ENCODE measurements around the gene TMEM132D. TPM values are rescaled to one million over a fixed set of nuclear protein-coding genes. Genes with fewer than 3 reads are reported as not detected.

Gene TMEM132D
- total and polyA plus RNA-seq, 4 donors, result 0.01 to 0.14 (median 0.08) TPM

DNA sequence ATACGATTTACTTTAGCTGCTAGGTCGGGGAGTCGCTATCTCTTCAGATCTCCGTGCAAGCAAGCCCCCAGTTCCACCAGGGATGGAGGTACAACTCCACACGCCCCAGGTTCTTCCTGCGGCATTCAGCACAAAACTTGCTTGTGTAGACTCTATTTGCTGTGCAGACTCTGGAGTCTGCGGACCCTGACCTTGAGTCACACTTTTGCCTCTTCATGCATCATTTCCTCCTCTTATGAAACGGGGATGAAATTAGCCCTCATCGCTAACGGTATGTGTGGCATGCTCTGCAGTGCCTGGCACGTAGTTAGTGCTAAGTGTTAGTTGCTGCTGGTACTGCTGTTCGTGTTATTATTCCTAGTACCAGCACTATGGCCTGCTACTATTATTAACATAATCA, 84.4 kb downstream of the TMEM132D start:
- 81% methylated on average over 12 of the region's 12 CpGs for WGBS
- Histone ChIP-seq H3K9me3 (ENCODE audit: control insufficient read depth in 4 of 4, low read length in 3 of 4) (peaks cover 0 to 1% (median 0%) of the 10 kb centered on the region in 4 donors), H3K36me3 (ENCODE audit: control insufficient read depth in 4 of 4, insufficient read depth in 3 of 4, low read depth in 1 of 4, low read length in 3 of 4) (no peaks in the 10 kb centered on the region), H3K4me3 (ENCODE audit: low read depth in 1 of 3, low read length in 3 of 3) (no peak overlapping the region), H3K27me3 (ENCODE audit: control insufficient read depth in 4 of 4, insufficient read depth in 4 of 4, low read length in 3 of 4) (peaks cover 0 to 3% (median 0%) of the 10 kb centered on the region in 4 donors), H3K4me1 (ENCODE audit: control insufficient read depth in 4 of 4, insufficient read depth in 4 of 4, low read length in 3 of 4) (no peaks in the 10 kb centered on the region), H3K9ac (ENCODE audit: low read depth in 1 of 2, low read length in 2 of 2) (no peak overlapping the region), H3K27ac (ENCODE audit: low read depth in 1 of 2, low read length in 2 of 2) (no peak overlapping the region)
- no peak for DNase-seq (ENCODE audit: low spot score)
- TF ChIP-seq, protein P1, sequence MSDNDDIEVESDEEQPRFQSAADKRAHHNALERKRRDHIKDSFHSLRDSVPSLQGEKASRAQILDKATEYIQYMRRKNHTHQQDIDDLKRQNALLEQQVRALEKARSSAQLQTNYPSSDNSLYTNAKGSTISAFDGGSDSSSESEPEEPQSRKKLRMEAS (IDR thresholded peaks at IDR 0.05), result no peak
- TF ChIP-seq EGR1 (IDR thresholded peaks at IDR 0.05; ENCODE audit: low read depth in 2 of 2) (no peak), SP1 (IDR thresholded peaks at IDR 0.05) (no peak), NR2F2 (IDR thresholded peaks at IDR 0.05) (no peak), HNF4A (conservative IDR thresholded peaks at IDR 0.05) (no peak), FOXA2 (IDR thresholded peaks at IDR 0.05) (no peak)
- TF ChIP-seq, protein P2, sequence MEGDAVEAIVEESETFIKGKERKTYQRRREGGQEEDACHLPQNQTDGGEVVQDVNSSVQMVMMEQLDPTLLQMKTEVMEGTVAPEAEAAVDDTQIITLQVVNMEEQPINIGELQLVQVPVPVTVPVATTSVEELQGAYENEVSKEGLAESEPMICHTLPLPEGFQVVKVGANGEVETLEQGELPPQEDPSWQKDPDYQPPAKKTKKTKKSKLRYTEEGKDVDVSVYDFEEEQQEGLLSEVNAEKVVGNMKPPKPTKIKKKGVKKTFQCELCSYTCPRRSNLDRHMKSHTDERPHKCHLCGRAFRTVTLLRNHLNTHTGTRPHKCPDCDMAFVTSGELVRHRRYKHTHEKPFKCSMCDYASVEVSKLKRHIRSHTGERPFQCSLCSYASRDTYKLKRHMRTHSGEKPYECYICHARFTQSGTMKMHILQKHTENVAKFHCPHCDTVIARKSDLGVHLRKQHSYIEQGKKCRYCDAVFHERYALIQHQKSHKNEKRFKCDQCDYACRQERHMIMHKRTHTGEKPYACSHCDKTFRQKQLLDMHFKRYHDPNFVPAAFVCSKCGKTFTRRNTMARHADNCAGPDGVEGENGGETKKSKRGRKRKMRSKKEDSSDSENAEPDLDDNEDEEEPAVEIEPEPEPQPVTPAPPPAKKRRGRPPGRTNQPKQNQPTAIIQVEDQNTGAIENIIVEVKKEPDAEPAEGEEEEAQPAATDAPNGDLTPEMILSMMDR (IDR thresholded peaks at IDR 0.05; ENCODE audit: low read depth, low read length, missing input control), result no peak
- TF ChIP-seq, protein P3, sequence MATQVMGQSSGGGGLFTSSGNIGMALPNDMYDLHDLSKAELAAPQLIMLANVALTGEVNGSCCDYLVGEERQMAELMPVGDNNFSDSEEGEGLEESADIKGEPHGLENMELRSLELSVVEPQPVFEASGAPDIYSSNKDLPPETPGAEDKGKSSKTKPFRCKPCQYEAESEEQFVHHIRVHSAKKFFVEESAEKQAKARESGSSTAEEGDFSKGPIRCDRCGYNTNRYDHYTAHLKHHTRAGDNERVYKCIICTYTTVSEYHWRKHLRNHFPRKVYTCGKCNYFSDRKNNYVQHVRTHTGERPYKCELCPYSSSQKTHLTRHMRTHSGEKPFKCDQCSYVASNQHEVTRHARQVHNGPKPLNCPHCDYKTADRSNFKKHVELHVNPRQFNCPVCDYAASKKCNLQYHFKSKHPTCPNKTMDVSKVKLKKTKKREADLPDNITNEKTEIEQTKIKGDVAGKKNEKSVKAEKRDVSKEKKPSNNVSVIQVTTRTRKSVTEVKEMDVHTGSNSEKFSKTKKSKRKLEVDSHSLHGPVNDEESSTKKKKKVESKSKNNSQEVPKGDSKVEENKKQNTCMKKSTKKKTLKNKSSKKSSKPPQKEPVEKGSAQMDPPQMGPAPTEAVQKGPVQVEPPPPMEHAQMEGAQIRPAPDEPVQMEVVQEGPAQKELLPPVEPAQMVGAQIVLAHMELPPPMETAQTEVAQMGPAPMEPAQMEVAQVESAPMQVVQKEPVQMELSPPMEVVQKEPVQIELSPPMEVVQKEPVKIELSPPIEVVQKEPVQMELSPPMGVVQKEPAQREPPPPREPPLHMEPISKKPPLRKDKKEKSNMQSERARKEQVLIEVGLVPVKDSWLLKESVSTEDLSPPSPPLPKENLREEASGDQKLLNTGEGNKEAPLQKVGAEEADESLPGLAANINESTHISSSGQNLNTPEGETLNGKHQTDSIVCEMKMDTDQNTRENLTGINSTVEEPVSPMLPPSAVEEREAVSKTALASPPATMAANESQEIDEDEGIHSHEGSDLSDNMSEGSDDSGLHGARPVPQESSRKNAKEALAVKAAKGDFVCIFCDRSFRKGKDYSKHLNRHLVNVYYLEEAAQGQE (IDR thresholded peaks at IDR 0.05), result no peak

DNA sequence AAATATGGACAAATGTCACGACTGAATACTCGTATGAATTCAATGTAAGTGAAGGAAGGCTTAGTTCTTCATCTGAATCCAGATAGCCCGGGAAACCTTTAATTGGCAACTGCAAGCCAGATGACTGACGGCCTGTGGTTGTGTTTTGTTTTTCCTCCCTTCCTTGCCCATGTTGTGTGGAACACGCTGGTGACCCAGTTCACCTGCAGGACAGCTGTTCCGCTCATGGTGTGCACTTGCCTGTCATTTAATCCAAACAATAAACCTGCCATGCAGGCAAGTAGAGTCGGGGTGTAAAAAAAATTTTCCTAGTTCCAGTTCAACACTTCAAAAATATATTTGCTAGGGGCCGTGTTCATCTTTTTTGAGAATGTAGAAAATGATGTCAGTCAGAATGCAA, 88.0 kb downstream of the TMEM132D start:
- Histone ChIP-seq H3K4me3 (ENCODE audit: low read depth in 1 of 3, low read length in 3 of 3) (no peak overlapping the region), H3K9ac (ENCODE audit: low read depth in 1 of 2, low read length in 2 of 2) (no peak overlapping the region), H3K9me3 (ENCODE audit: control insufficient read depth in 4 of 4, low read length in 3 of 4) (peaks cover 0 to 1% (median 0%) of the 10 kb centered on the region in 4 donors), H3K36me3 (ENCODE audit: control insufficient read depth in 4 of 4, insufficient read depth in 3 of 4, low read depth in 1 of 4, low read length in 3 of 4) (no peaks in the 10 kb centered on the region), H3K4me1 (ENCODE audit: control insufficient read depth in 4 of 4, insufficient read depth in 4 of 4, low read length in 3 of 4) (no peaks in the 10 kb centered on the region), H3K27me3 (ENCODE audit: control insufficient read depth in 4 of 4, insufficient read depth in 4 of 4, low read length in 3 of 4) (peaks cover 0 to 3% (median 0%) of the 10 kb centered on the region in 4 donors), H3K27ac (ENCODE audit: low read depth in 1 of 2, low read length in 2 of 2) (no peak overlapping the region)
- 64% methylated on average over 8 of the region's 8 CpGs for WGBS
- TF ChIP-seq, protein P4, sequence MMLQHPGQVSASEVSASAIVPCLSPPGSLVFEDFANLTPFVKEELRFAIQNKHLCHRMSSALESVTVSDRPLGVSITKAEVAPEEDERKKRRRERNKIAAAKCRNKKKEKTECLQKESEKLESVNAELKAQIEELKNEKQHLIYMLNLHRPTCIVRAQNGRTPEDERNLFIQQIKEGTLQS (IDR thresholded peaks at IDR 0.05), result no peak
- TF ChIP-seq FOXA2 (IDR thresholded peaks at IDR 0.05), result no peak
- TF ChIP-seq FOXA1 (IDR thresholded peaks at IDR 0.05), result no peak
- DNase-seq (ENCODE audit: low spot score), result no peak

DNA sequence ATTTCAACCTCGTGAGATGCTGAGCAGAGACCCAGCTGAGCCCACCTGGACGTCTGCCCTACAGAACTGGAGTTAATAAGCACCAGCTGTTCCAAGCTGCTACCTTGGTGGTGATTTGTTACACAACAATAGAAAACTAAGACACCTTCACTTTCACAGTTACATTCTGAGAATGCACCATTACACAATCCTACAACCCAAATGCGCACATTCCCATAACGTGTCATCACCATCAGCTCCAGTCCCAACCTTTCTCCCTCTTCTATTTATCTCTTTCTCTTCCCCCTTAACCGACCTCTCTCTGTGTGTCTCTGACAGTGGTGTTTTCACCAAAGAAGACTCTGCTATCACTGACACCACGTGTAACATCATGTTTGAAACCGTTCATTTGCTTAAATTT, 91.9 kb downstream of the TMEM132D start:
- no peak for DNase-seq (ENCODE audit: low spot score)
- no peaks in the 10 kb centered on the region for H3K36me3 ChIP-seq (ENCODE audit: control insufficient read depth in 4 of 4, insufficient read depth in 3 of 4, low read depth in 1 of 4, low read length in 3 of 4)
- H3K9me3 ChIP-seq (ENCODE audit: control insufficient read depth in 4 of 4, low read length in 3 of 4), result no peaks in the 10 kb centered on the region
- H3K9ac ChIP-seq (ENCODE audit: low read depth in 1 of 2, low read length in 2 of 2), result no peak overlapping the region
- H3K27ac ChIP-seq (ENCODE audit: low read depth in 1 of 2, low read length in 2 of 2), result no peak overlapping the region
- H3K27me3 ChIP-seq (ENCODE audit: control insufficient read depth in 4 of 4, insufficient read depth in 4 of 4, low read length in 3 of 4), result peaks cover 0 to 3% (median 0%) of the 10 kb centered on the region in 4 donors
- no peaks in the 10 kb centered on the region for H3K4me1 ChIP-seq (ENCODE audit: control insufficient read depth in 4 of 4, insufficient read depth in 4 of 4, low read length in 3 of 4)
- H3K4me3 ChIP-seq (ENCODE audit: low read depth in 1 of 3, low read length in 3 of 3), result no peak overlapping the region
- 58% methylated on average over 7 of the region's 7 CpGs for WGBS
- TF ChIP-seq, protein P2 (IDR thresholded peaks at IDR 0.05; ENCODE audit: low read depth, low read length, missing input control), result no peak
- TF ChIP-seq NR2F2 (IDR thresholded peaks at IDR 0.05), result no peak
- no peak for TF ChIP-seq HNF4A (conservative IDR thresholded peaks at IDR 0.05)
- no peak for TF ChIP-seq GABPA (IDR thresholded peaks at IDR 0.05 in 1 of 2, conservative IDR thresholded peaks at IDR 0.05 in 1 of 2)
- TF ChIP-seq, protein P3 (IDR thresholded peaks at IDR 0.05), result no peak
- TF ChIP-seq FOXA1 (IDR thresholded peaks at IDR 0.05), result no peak
- TF ChIP-seq, protein P1 (IDR thresholded peaks at IDR 0.05), result no peak
- no peak for TF ChIP-seq JUND (IDR thresholded peaks at IDR 0.05)
- no peak for TF ChIP-seq TAF1 (conservative IDR thresholded peaks at IDR 0.05)
- no peak for TF ChIP-seq RXRA (IDR thresholded peaks at IDR 0.05)
- no peak for TF ChIP-seq EGR1 (IDR thresholded peaks at IDR 0.05; ENCODE audit: low read depth in 2 of 2)

Measured in liver (tissue), 9 donors.